Mesendoderm (in vitro differentiated cells): ENCODE measurements around the gene METTL27.

ENCODE experiments used
- DNase-seq: peaks from one replicate; pipeline ENCODE4 v3.0.0; 2013
- H2AK5ac ChIP-seq: 2 replicates; pipeline ENCODE4 v1.6.1; 2013; ENCODE audit warnings: low read length, inconsistent platforms
- H2BK120ac ChIP-seq: 2 replicates; pipeline ENCODE4 v1.6.1; 2013; ENCODE audit warnings: low read depth, mild to moderate bottlenecking, low read length, moderate library complexity, mixed read lengths
- H2BK15ac ChIP-seq: replicated peaks from 2 replicates; pipeline ENCODE4 v1.6.1; 2013; ENCODE audit warnings: low read depth, mild to moderate bottlenecking, moderate library complexity
- H2BK5ac ChIP-seq: 2 replicates; pipeline ENCODE4 v1.6.1; 2013; ENCODE audit warnings: low read length, inconsistent platforms
- H3K18ac ChIP-seq: 2 replicates; pipeline ENCODE4 v1.6.1; 2013; ENCODE audit warnings: mild to moderate bottlenecking, low read length, mixed read lengths
- H3K23ac ChIP-seq: one replicate; pipeline ENCODE4 v1.6.1; 2013; ENCODE audit warnings: low read length
- H3K27ac ChIP-seq: 2 replicates; pipeline ENCODE4 v1.5.1; 2013; ENCODE audit warnings: low read depth, mild to moderate bottlenecking, inconsistent platforms, low read length, moderate library complexity
- H3K27me3 ChIP-seq: 2 replicates; pipeline ENCODE4 v1.6.1; 2013; ENCODE audit warnings: low read length, control low read depth, mild to moderate bottlenecking, inconsistent platforms; ENCODE audit not compliant: insufficient read depth, poor library complexity
- H3K36me3 ChIP-seq: 2 replicates; pipeline ENCODE4 v1.6.1; 2013; ENCODE audit warnings: low read length, inconsistent platforms; ENCODE audit not compliant: control insufficient read depth, insufficient read depth
- H3K4ac ChIP-seq: one replicate; pipeline ENCODE4 v1.6.1; 2013; ENCODE audit warnings: low read depth, mild to moderate bottlenecking, low read length, moderate library complexity
- H3K4me1 ChIP-seq: 2 replicates; pipeline ENCODE4 v1.6.1; 2013; ENCODE audit warnings: low read depth, low read length, inconsistent platforms; ENCODE audit not compliant: control insufficient read depth
- H3K4me2 ChIP-seq: 2 replicates; pipeline ENCODE4 v1.6.1; 2013; ENCODE audit warnings: low read length
- H3K4me3 ChIP-seq: 2 replicates; pipeline ENCODE4 v1.5.1; 2013; ENCODE audit warnings: mild to moderate bottlenecking, low read length
- H3K56ac ChIP-seq: one replicate; pipeline ENCODE4 v1.6.1; 2013; ENCODE audit warnings: low read length
- H3K79me1 ChIP-seq: 2 replicates; pipeline ENCODE4 v1.6.1; 2013; ENCODE audit warnings: low read length, inconsistent platforms
- H3K79me2 ChIP-seq: 2 replicates; pipeline ENCODE4 v1.6.1; 2013; ENCODE audit warnings: mild to moderate bottlenecking, low read length; ENCODE audit not compliant: control insufficient read depth, insufficient read depth
- H3K9ac ChIP-seq: 2 replicates; pipeline ENCODE4 v1.6.1; 2013; ENCODE audit warnings: low read length, inconsistent platforms
- H4K5ac ChIP-seq: one replicate; pipeline ENCODE4 v1.6.1; 2013; ENCODE audit warnings: low read length
- H4K8ac ChIP-seq: one replicate; pipeline ENCODE4 v1.6.1; 2013; ENCODE audit warnings: low read depth, mild to moderate bottlenecking, control low read depth, low read length, moderate library complexity
- WGBS: extraction: QIAGEN DNeasy Blood & Tissue Kit; methylation state at CpG from one replicate; pipeline ENCODE4 v1.1.7; 2013; ENCODE audit warnings: low lambda C conversion rate, missing lambda C conversion rate; ENCODE audit not compliant: insufficient coverage; ENCODE audit errors: extremely low coverage; 5-methylcytosine and 5-hydroxymethylcytosine counted together

METTL27 gene

GRCh38 chr7:73871163-73872011, 29.1 kb upstream of the METTL27 start:
- Histone ChIP-seq H3K4me1 (peaks cover 4% of the 10 kb centered on the region), H2BK15ac (no peak overlapping the region), H3K9ac (no peak overlapping the region), H2BK120ac (no peak overlapping the region), H3K4me2 (no peak overlapping the region), H2AK5ac (no peak overlapping the region), H3K27ac (no peak overlapping the region), H4K5ac (no peak overlapping the region), H2BK5ac (no peak overlapping the region), H3K23ac (no peak overlapping the region), H3K79me1 (no peaks in the 10 kb centered on the region), H3K4ac (no peak overlapping the region), H3K4me3 (no peak overlapping the region), H3K27me3 (no peaks in the 10 kb centered on the region), H3K18ac (no peak overlapping the region), H3K56ac (no peak overlapping the region), H3K79me2 (no peaks in the 10 kb centered on the region), H3K36me3 (no peaks in the 10 kb centered on the region), H4K8ac (no peak overlapping the region)
- WGBS = no CpG with 5 or more reads among the region's 20 CpGs
- DNase-seq = no peak

GRCh38 chr7:73870041-73870492, 27.8 kb upstream of the METTL27 start:
- peak overlapping the region; percentile 44 for H3K56ac ChIP-seq
- no CpG with 5 or more reads among the region's 15 CpGs for WGBS
- DNase-seq = no peak
- no peak overlapping the region for H3K27ac ChIP-seq
- H3K4me3 ChIP-seq = no peak overlapping the region
- no peak overlapping the region for H3K18ac ChIP-seq
- H2AK5ac ChIP-seq = no peak overlapping the region
- no peak overlapping the region for H2BK5ac ChIP-seq
- H3K4ac ChIP-seq = no peak overlapping the region
- H3K79me1 ChIP-seq = no peaks in the 10 kb centered on the region
- H3K4me2 ChIP-seq = no peak overlapping the region
- H4K8ac ChIP-seq = no peak overlapping the region
- no peaks in the 10 kb centered on the region for H3K36me3 ChIP-seq
- peaks cover 4% of the 10 kb centered on the region for H3K4me1 ChIP-seq
- H2BK120ac ChIP-seq = no peak overlapping the region
- H3K27me3 ChIP-seq = no peaks in the 10 kb centered on the region
- H3K9ac ChIP-seq = no peak overlapping the region
- H2BK15ac ChIP-seq = no peak overlapping the region
- no peak overlapping the region for H3K23ac ChIP-seq
- no peak overlapping the region for H4K5ac ChIP-seq
- H3K79me2 ChIP-seq = no peaks in the 10 kb centered on the region

GRCh38 chr7:73869011-73869798, 26.9 kb upstream of the METTL27 start:
- H3K18ac ChIP-seq = no peak overlapping the region
- no peaks in the 10 kb centered on the region for H3K36me3 ChIP-seq
- H3K4me3 ChIP-seq = no peak overlapping the region
- no peak overlapping the region for H4K8ac ChIP-seq
- no peak overlapping the region for H3K4ac ChIP-seq
- no peak overlapping the region for H4K5ac ChIP-seq
- no peaks in the 10 kb centered on the region for H3K79me1 ChIP-seq
- H3K27me3 ChIP-seq = no peaks in the 10 kb centered on the region
- no CpG with 5 or more reads among the region's 24 CpGs for WGBS
- H3K23ac ChIP-seq = no peak overlapping the region
- H3K9ac ChIP-seq = no peak overlapping the region
- peaks cover 4% of the 10 kb centered on the region for H3K4me1 ChIP-seq
- no peak overlapping the region for H2BK120ac ChIP-seq
- no peak overlapping the region for H2BK15ac ChIP-seq
- H3K56ac ChIP-seq = peak overlapping the region; percentile 25
- DNase-seq = no peak
- no peaks in the 10 kb centered on the region for H3K79me2 ChIP-seq
- H2AK5ac ChIP-seq = no peak overlapping the region
- H2BK5ac ChIP-seq = no peak overlapping the region
- no peak overlapping the region for H3K4me2 ChIP-seq
- no peak overlapping the region for H3K27ac ChIP-seq

GRCh38 chr7:73866446-73866767, 24.1 kb upstream of the METTL27 start:
- Histone ChIP-seq H3K4me1 (peaks cover 4% of the 10 kb centered on the region), H2AK5ac (no peak overlapping the region), H4K5ac (no peak overlapping the region), H3K4ac (no peak overlapping the region), H3K27ac (no peak overlapping the region), H3K9ac (no peak overlapping the region), H2BK15ac (no peak overlapping the region), H3K18ac (no peak overlapping the region), H4K8ac (no peak overlapping the region), H3K36me3 (no peaks in the 10 kb centered on the region), H2BK5ac (no peak overlapping the region), H3K4me2 (no peak overlapping the region), H3K56ac (no peak overlapping the region), H2BK120ac (no peak overlapping the region), H3K4me3 (no peak overlapping the region), H3K79me2 (no peaks in the 10 kb centered on the region), H3K23ac (no peak overlapping the region), H3K79me1 (no peaks in the 10 kb centered on the region), H3K27me3 (no peaks in the 10 kb centered on the region)
- no CpG with 5 or more reads among the region's 1 CpG for WGBS
- no peak for DNase-seq

- WGBS = no CpG with 5 or more reads among the region's 6 CpGs
- no peak overlapping the region for H3K23ac ChIP-seq
- DNase-seq = peak; percentile 66
Measured at GRCh38 chr7:73865738-73866445, 23.6 kb upstream of the METTL27 start.

More at GRCh38 chr7:73865738-73866445, 23.6 kb upstream of the METTL27 start:
- H2BK15ac ChIP-seq = no peak overlapping the region
- no peak overlapping the region for H3K18ac ChIP-seq
- no peak overlapping the region for H4K8ac ChIP-seq
- H3K27ac ChIP-seq = no peak overlapping the region
- no peaks in the 10 kb centered on the region for H3K79me1 ChIP-seq
- H3K4me2 ChIP-seq = no peak overlapping the region
- no peaks in the 10 kb centered on the region for H3K36me3 ChIP-seq
- no peaks in the 10 kb centered on the region for H3K79me2 ChIP-seq
- H3K4ac ChIP-seq = no peak overlapping the region
- H3K56ac ChIP-seq = no peak overlapping the region
- no peak overlapping the region for H3K4me3 ChIP-seq
- H2AK5ac ChIP-seq = no peak overlapping the region
- H4K5ac ChIP-seq = no peak overlapping the region
- no peak overlapping the region for H3K9ac ChIP-seq
- no peaks in the 10 kb centered on the region for H3K27me3 ChIP-seq
- H3K4me1 ChIP-seq = peaks cover 4% of the 10 kb centered on the region
- H2BK120ac ChIP-seq = no peak overlapping the region
- no peak overlapping the region for H2BK5ac ChIP-seq
